A673 (cell line): ENCODE measurements around the gene RPE. TPM values are rescaled to one million over a fixed set of nuclear protein-coding genes. Genes with fewer than 3 reads are reported as not detected.

Source experiments
- BruUV-seq: library from RNA; stranded (reverse); fragments of 400-500 nt; replicated peaks from 2 replicates; lab custom pipeline; 2021; lab: Mats Ljungman, UMichigan
- CTCF ChIA-PET: fragments of 300-600 bp; sonication (Branson Sonifier 250); formaldehyde crosslinking; loops from one replicate; lab custom pipeline; 2022; ENCODE audit warnings: antibody characterized with exemption; lab: Charles Lee
- POLR2A ChIA-PET: fragments of 300-600 bp; sonication (Branson Sonifier 250); formaldehyde crosslinking; loops from one replicate; lab custom pipeline; 2022; ENCODE audit warnings: antibody characterized with exemption; ENCODE audit not compliant: low non-redundant PET; lab: Charles Lee
- DNase-seq: peaks from one replicate; pipeline ENCODE4 v3.0.0-alpha.2; 2015; ENCODE audit warnings: low spot score
- H3K27ac ChIP-seq: fragments of 200-600 bp; sonication (generic); 2 replicates; pipeline ENCODE4 v1.5.1; 2016; ENCODE audit warnings: mixed run types, low read depth, mild to moderate bottlenecking, mixed read lengths, antibody characterized with exemption, low read length; ENCODE audit not compliant: poor library complexity, severe bottlenecking
- H3K27me3 ChIP-seq: fragments of 200-600 bp; sonication (generic); replicated peaks from 2 replicates; pipeline ENCODE4 v1.6.1; 2017; ENCODE audit warnings: mixed run types, low read depth, mild to moderate bottlenecking, mixed read lengths, antibody characterized with exemption, low read length; ENCODE audit not compliant: insufficient read depth, poor library complexity
- H3K36me3 ChIP-seq: fragments of 200-600 bp; sonication (generic); 2 replicates; pipeline ENCODE4 v1.6.1; 2016; ENCODE audit warnings: mixed run types, mild to moderate bottlenecking, mixed read lengths, antibody characterized with exemption, low read length; ENCODE audit not compliant: insufficient read depth, poor library complexity, severe bottlenecking
- H3K4me1 ChIP-seq: fragments of 200-600 bp; sonication (generic); 2 replicates; pipeline ENCODE4 v1.6.1; 2017; ENCODE audit warnings: mixed run types, mild to moderate bottlenecking, mixed read lengths, antibody characterized with exemption, low read length; ENCODE audit not compliant: insufficient read depth, poor library complexity, severe bottlenecking
- H3K4me3 ChIP-seq: fragments of 200-600 bp; sonication (generic); 2 replicates; pipeline ENCODE4 v1.5.1; 2016; ENCODE audit warnings: low read depth, mixed run types, mild to moderate bottlenecking, mixed read lengths, low read length; ENCODE audit not compliant: poor library complexity, severe bottlenecking
- H3K9me3 ChIP-seq: fragments of 200-600 bp; sonication (generic); 2 replicates; pipeline ENCODE4 v1.6.1; 2016; ENCODE audit warnings: mixed run types, low read depth, mild to moderate bottlenecking, mixed read lengths, antibody characterized with exemption, low read length; ENCODE audit not compliant: poor library complexity, severe bottlenecking
- CTCF ChIP-seq: fragments of 300-800, 200-600 bp; sonication (generic); conservative IDR thresholded peaks from 2 replicates; pipeline ENCODE4 v1.5.1; 2017; ENCODE audit warnings: low read depth, mild to moderate bottlenecking, antibody characterized with exemption, low read length, moderate library complexity, mixed read lengths
- EZH2 ChIP-seq: fragments of 200-600 bp; sonication (generic); IDR thresholded peaks from 2 replicates; pipeline ENCODE4 v1.6.1; 2017; ENCODE audit warnings: borderline replicate concordance, low read depth, mild to moderate bottlenecking, mixed read lengths, antibody characterized with exemption, low read length; ENCODE audit not compliant: poor library complexity, severe bottlenecking
- intact Hi-C: fragments of 100-400 bp; cut with micrococcal nuclease; formaldehyde crosslinking; loops from one replicate; pipeline ENCODE4 v1.10.0; 2022; ENCODE audit not compliant: unreplicated experiment
- total RNA-seq: library from RNA; stranded (reverse); gene quantifications from 2 replicates; pipeline ENCODE4 v1.2.3, GENCODE V29; 2021

RPE gene
- total RNA-seq, 1 experiment from 2014 or later: 78.5 TPM

- TF ChIP-seq EZH2 (no peak), CTCF (no peak)
- no peaks in the 10 kb centered on the region for H3K27me3 ChIP-seq
- H3K4me3 ChIP-seq: no peak overlapping the region
- intact Hi-C loops: loop anchor here (2.0 to 5.0 kb wide), 4 partner anchors 23 to 628 kb away; no protein-coding TSS in a partner anchor
- H3K36me3 ChIP-seq: no peaks in the 10 kb centered on the region
- POLR2A ChIA-PET: no interaction called here
- H3K27ac ChIP-seq: peak overlapping the region; percentile 55
- H3K4me1 ChIP-seq: peaks cover 50% of the 10 kb centered on the region
- BruUV-seq: no TSS peak
- no peaks in the 10 kb centered on the region for H3K9me3 ChIP-seq
- CTCF ChIA-PET: interaction anchor here (1.4 kb wide), 2 partner anchors 17 to 26 kb away, joined by 6 to 7 read pairs; no protein-coding TSS in a partner anchor
- DNase-seq: peak; percentile 16
These were observed 42.4 kb upstream of the RPE start for GRCh38 chr2:209960045-209960444.

- H3K27ac ChIP-seq: peak overlapping the region; percentile 55
- H3K4me3 ChIP-seq: no peak overlapping the region
- no peaks in the 10 kb centered on the region for H3K9me3 ChIP-seq
- intact Hi-C loops: loop anchor here (2.0 to 5.0 kb wide), 4 partner anchors 24 to 629 kb away; no protein-coding TSS in a partner anchor
- H3K27me3 ChIP-seq: no peaks in the 10 kb centered on the region
- TF ChIP-seq EZH2 (no peak), CTCF (peak; percentile 80)
- ChIA-PET CTCF (interaction anchor here (0.6 to 1.4 kb wide), 15 partner anchors 8 to 1868 kb away, joined by 3 to 9 read pairs (median 4); no protein-coding TSS in a partner anchor), POLR2A (interaction anchor here (0.6 kb wide), 1 partner anchor 17 kb away, joined by 3 read pairs; no protein-coding TSS in a partner anchor)
- BruUV-seq: no TSS peak
- H3K36me3 ChIP-seq: no peaks in the 10 kb centered on the region
- DNase-seq: peak; percentile 91
- peaks cover 48% of the 10 kb centered on the region for H3K4me1 ChIP-seq
These were observed 41.5 kb upstream of the RPE start for GRCh38 chr2:209960676-209961630.

GRCh38 chr2:209965723-209966122, 36.7 kb upstream of the RPE start:
- Histone ChIP-seq H3K9me3 (no peaks in the 10 kb centered on the region), H3K36me3 (no peaks in the 10 kb centered on the region), H3K4me3 (no peak overlapping the region), H3K27ac (no peak overlapping the region), H3K27me3 (no peaks in the 10 kb centered on the region), H3K4me1 (peaks cover 7% of the 10 kb centered on the region)
- no TSS peak for BruUV-seq
- CTCF ChIA-PET: no interaction called here
- POLR2A ChIA-PET: no interaction called here
- TF ChIP-seq CTCF: no peak
- no peak for TF ChIP-seq EZH2
- DNase-seq: no peak
- intact Hi-C loops: no loop called here
